Brain pericyte (primary cell): ENCODE results near the gene COL8A1.
"Not testable (repeated sequence)": the region's sequence is repeated elsewhere in the genome, so short reads cannot be mapped to it uniquely, and the experiment has no call there.

Experiments
- DNase-seq: peaks from one replicate; pipeline ENCODE4 v3.0.0-alpha.2; 2012; ENCODE audit warnings: low read depth, low spot score

Gene COL8A1

GRCh38 chr3:99799422-99799821 lies 161.0 kb downstream of the COL8A1 start:
- no peak for DNase-seq

GRCh38 chr3:99803297-99803696 lies 164.9 kb downstream of the COL8A1 start:
- DNase-seq: no peak

DNA sequence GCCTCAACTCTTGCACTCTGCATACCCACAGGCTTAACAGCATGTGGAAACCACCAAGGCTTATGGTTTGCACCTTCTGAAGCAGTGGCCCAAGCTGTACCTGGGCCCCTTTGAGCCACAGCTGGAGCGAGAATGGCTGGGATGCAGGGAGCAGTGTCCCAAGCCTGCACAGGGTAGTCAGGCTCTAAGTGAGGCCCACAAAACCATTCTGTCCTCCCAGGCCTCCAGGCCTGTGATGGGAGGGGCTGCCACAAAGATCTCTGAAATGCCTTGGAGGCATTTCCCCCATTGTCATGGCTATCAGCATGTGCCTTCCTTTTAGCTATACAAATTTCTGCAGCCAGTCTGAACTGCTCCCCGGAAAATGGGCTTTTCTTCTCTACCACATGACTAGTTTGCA lies 166.8 kb downstream of the COL8A1 start:
- no peak for DNase-seq

DNA sequence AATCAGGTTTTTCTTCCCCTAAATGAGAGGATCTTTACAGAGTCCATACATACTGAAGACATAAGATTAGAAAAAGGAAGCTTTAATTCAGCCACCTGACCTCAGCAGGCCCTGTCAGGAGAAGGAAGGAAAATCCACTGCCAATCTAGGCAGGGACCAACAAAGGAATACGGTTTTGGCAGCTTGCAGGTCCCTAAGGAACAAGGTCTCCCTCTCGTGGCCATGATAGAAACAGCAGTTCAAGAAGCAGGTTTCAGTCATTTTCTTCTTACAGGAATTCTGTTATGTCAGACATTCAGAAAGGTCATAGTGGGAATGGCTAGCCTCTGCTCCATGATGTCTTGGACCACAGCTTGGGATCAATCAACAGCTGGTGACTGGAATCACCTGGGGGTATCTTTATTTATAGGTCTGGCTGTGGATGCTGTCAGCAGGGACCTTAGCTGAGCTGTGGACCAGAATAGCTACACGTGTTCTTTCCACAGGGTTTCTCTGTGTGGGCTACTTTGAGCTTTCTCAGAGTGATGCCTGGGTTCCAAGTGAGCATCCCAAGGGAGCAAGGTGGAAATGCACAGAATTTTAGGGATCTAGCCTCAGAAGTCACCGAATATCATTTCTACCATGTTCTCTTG lies 169.9 kb downstream of the COL8A1 start:
- DNase-seq: peak; percentile 25

- DNase-seq: no peak
Observed at GRCh38 chr3:99809565-99809964, 171.2 kb downstream of the COL8A1 start.

DNA sequence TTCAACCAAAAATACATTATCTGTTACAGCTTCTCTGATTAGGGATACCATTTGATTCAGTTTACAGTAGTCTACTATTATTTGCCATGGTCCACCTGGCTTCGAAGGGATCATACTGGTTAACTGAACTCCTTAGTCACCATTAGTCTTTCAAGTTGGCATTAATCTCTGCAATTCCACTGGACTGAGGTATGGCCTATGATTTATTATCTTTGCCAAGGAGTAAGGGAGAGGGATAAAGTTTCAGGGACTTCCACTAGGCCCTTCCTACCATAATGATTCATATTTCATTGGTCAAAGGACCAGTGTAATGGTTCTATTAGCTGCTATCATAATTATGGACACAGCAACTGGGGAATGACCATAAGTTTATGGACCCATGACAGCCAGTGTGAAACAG lies 172.0 kb downstream of the COL8A1 start:
- no peak for DNase-seq

DNA sequence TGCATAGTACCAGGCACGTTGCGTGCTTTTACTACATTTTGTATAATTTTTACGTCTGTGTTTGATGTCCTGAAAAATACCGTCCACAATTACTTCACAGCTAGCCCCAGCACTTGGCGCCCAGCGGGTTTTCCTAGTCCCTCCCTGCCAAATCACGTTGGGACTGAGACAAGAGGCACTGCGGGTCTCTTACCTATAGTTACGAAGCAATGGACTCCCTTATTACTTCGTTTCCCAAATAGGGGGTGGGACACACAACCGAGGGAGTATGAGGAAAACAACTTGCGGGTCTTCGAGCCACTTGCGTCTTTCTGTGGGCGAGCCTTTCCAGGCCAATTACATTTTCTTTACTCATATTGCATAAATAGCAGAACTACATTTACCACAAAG lies 178.6 kb downstream of the COL8A1 start:
- no peak for DNase-seq

DNA sequence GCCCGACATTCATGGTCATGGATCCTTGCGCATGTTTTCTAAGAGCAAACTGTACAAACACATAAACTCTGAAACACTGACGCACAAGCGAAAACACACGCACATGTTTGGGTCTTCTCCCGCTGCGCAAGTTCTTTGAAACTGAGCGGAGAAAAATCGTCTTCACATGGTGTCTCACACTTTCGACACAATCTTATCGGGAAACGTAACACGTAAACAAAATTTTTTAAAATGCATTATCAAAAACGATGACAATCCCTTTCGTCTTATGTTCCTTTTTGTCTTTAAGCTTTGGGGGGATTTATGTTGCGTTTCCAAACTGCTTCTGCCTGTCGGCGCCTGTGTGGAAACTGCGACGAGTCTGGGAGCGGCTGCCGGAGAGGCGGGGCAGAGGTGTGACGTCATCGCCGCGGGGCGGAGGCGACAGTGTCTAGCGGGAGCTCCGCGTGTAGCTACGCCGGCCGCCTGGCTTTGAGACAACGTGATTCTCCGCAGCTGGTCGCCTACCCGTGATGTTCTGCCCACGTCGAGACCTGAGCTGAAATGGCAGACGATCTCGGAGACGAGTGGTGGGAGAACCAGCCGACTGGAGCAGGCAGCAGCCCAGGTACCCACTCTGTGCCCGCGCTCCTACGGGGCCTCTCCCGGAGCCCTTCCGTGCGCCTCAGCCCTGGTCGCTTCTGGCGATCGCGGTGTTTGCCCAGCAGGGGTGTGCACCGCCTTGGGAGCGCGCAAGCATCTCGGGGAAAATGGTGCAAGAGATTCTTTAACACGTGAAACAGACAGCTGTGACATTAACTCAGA lies 179.2 kb downstream of the COL8A1 start, which contains the start of gene CMSS1:
TSS of gene CMSS1 (plus strand) at position 426 of the 804 bp plus-strand sequence.
- peak; percentile 77 for DNase-seq

DNA sequence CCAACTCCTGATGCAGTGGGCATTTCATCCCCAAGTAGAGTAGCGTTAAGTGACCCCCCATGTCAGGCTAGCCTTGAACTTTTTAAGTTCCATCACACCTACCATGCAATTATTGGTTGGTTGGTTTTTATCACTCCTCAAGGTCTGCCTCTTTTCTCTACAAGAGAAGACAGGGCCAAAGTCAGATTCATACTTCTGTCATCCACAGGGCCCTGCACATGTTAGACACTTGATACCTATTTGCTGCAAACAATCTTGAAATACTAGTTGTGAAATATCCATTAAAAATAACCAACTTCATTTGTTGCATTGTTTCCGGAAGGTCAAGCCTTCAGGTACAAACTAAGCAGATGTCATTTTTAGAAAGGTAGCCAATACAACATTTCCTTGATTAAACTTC lies 180.4 kb downstream of the COL8A1 start:
- no peak for DNase-seq

GRCh38 chr3:99823723-99824711 lies 185.6 kb downstream of the COL8A1 start:
- no peak for DNase-seq

GRCh38 chr3:99825004-99825640 lies 186.7 kb downstream of the COL8A1 start:
- no peak for DNase-seq

DNA sequence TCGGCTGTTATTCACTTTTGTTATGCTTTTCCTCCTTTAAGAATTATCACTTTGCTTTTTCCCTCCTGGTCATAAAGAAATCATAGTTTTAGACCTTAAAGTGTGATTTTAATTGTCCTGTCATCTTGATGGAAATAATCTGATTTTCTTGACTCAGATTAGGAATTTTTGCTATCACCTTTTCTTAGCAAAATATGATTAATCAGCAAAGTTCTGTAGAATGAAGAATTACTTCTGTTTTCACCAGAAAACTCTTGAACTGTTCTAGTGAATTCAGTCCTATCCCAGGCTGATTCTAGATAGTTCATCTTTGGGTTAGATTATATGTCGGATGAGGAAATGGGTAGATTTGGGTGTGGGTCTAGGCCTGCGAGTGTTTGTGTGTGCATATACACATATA lies 191.4 kb downstream of the COL8A1 start:
- no peak for DNase-seq

GRCh38 chr3:99833617-99834205 lies 195.3 kb downstream of the COL8A1 start:
- DNase-seq: no peak

DNA sequence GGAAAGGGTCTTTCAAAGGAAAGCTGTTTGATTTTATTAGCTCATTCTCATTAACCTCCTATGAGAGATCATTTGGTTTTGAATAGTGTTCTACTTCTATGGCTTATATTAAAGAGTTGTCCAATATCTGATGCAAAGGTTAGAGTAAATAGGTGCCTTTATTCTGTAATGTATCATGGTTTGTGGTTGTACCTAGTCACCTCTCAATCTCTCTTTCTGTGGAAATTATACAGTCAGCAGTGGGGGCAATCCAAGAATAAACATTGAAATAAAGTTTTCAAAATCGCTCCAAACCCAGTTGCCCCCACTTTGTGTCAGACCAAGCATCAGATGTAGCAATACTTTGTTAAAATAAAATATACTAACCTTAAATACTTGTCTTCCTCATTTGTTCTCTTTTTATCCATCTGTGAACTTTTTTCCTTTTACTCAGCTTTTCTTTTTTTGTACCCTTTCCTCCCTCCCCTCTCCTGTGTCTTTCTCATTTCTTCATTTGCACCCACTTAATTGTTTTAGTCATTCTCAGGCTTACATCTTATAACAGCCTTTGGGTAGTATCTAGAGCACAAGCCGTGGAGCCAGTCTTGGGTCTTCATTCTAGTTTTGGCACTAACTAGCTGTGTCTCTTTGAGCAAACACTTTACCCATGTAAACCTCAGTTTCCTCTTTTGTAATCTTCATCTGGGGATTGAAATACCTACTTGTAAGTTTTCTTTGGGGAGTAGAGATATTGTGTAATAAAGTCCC lies 196.0 kb downstream of the COL8A1 start:
- DNase-seq: no peak

GRCh38 chr3:99836681-99837080 lies 198.3 kb downstream of the COL8A1 start:
- DNase-seq: no peak

DNA sequence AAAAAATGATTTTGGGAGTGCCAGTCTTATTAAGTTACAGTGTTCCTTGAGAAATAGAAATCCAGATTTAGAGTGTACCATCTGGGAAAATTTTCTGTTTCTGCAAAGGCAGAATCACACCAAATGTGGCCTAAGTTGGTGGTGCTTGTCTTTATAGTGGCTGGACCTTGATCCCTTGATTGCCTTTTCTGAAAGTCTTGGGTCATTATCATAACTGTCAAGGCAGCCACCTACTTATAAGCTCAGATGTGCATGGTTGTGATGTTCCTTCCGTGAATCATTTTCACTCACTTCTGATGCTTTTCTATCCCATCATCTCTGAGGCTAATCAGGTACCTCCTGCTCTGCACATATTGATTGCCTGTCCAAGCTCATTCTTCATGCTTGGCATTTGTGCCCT lies 199.3 kb downstream of the COL8A1 start:
- DNase-seq: no peak

- no peak for DNase-seq
Observed at GRCh38 chr3:99838755-99839154, 200.4 kb downstream of the COL8A1 start.

GRCh38 chr3:99839613-99840012 lies 201.2 kb downstream of the COL8A1 start:
- no peak for DNase-seq

GRCh38 chr3:99841949-99842348 lies 203.6 kb downstream of the COL8A1 start:
- not testable (repeated sequence) for DNase-seq

DNA sequence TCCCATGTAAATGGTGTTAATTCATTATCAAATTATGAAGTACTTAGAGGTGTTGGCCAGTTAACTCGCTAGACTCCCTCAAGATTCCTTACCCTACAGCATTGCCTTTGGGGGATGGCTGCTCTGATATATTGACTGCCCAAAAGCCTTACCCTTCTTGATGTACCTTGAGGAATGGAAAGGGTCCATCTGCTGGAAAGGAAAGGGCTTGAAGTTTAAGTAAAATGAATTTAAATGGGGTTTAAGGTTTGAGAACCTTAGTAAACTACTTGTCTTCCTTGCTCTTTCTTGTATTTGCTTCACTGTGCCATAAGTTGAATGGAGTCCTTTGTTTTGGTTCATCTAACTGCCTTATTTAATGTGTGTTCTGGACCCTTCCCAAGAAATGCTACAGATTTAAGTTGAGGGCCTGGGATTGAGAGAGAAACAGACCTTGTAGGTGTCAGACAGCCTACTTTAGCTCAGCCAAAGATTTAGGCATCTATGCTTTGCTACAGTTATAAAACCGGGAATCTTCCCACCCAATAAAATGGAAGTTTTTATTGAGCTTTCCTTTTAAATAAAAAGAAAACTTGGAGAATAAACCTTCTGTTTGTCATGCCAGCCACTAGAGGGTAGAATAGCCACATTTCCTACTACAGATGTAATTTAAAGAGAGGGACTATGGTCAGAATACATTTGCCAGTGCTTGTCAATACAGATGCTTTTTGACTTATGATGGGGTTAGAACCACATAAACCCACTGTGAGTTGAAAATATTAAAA lies 204.6 kb downstream of the COL8A1 start:
- peak; percentile 26 for DNase-seq
